Neural progenitor cell (in vitro differentiated cells): ENCODE measurements around the gene SDHD.

Experiments used
- CTCF ChIP-seq: fragments of 200-600 bp; sonication (generic); IDR thresholded peaks from 2 replicates; pipeline ENCODE4 v1.5.1; 2017; ENCODE audit warnings: antibody characterized with exemption, mild to moderate bottlenecking
- EZH2 ChIP-seq: fragments of 200-600 bp; sonication (generic); IDR thresholded peaks from 2 replicates; pipeline ENCODE4 v1.6.1; 2017; ENCODE audit warnings: antibody characterized with exemption, mild to moderate bottlenecking, moderate library complexity
- EZH2phosphoT487 ChIP-seq: fragments of 200-600 bp; sonication (generic); IDR thresholded peaks from 2 replicates; pipeline ENCODE4 v1.6.1; 2017; ENCODE audit warnings: antibody characterized with exemption

- no peak for TF ChIP-seq EZH2
- TF ChIP-seq CTCF: no peak
- no peak for TF ChIP-seq EZH2phosphoT487
These were observed 13.8 kb downstream of the SDHD start for GRCh38 chr11:112100462-112100861.
